Muscle of arm (tissue), 12 donors: Measurements from ENCODE around the gene CLRN1. TPM values are rescaled to one million over a fixed set of nuclear protein-coding genes. Genes with fewer than 3 reads are reported as not detected.
A peak's percentile ranks its signal among the peaks of the same experiment; 100 is the strongest.

ENCODE experiments used
- DNase-seq: peaks from one replicate; pipeline ENCODE4 v3.0.0-alpha.2; 2013
- polyA plus RNA-seq, 12 donors: library from polyadenylated mRNA; unstranded; fragments of 120-200 nt; gene quantifications; one replicate each; pipeline ENCODE4 v1.2.1, GENCODE V29; 2013; ENCODE audit not compliant: insufficient read length in 12 of 12

Gene CLRN1
- polyA plus RNA-seq, 12 donors = 0.25 to 0.99 (median 0.45) TPM; not detected in 3

GRCh38 chr3:150922611-150923010 lies 49.9 kb downstream of the CLRN1 start:
- no peak for DNase-seq

- DNase-seq = no peak
These were observed 51.3 kb downstream of the CLRN1 start for GRCh38 chr3:150921209-150921608.

- no peak for DNase-seq
These were observed 52.3 kb downstream of the CLRN1 start for GRCh38 chr3:150920236-150920635.

- no peak for DNase-seq
These were observed 54.6 kb downstream of the CLRN1 start for GRCh38 chr3:150917951-150918350.

GRCh38 chr3:150913133-150913922 lies 59.2 kb downstream of the CLRN1 start:
- peak; percentile 72 for DNase-seq

- no peak for DNase-seq
These were observed 60.0 kb downstream of the CLRN1 start for GRCh38 chr3:150912501-150912900.

GRCh38 chr3:150911771-150912170 lies 60.8 kb downstream of the CLRN1 start:
- DNase-seq = no peak

- DNase-seq = no peak
These were observed 66.1 kb downstream of the CLRN1 start for GRCh38 chr3:150906461-150906860.

- DNase-seq = no peak
These were observed 66.8 kb downstream of the CLRN1 start for GRCh38 chr3:150905746-150906145.

- DNase-seq = no peak
These were observed 67.2 kb downstream of the CLRN1 start, which contains the start of gene MINDY4B for GRCh38 chr3:150905339-150905738. Gene MINDY4B, minus strand, starts transcription at chr3:150905439. Its CDS starts 0 bp downstream, at chr3:150905439.

- no peak for DNase-seq
These were observed 69.5 kb downstream of the CLRN1 start for GRCh38 chr3:150902988-150903387.

- DNase-seq = no peak
These were observed 70.7 kb downstream of the CLRN1 start for GRCh38 chr3:150901793-150902192.

GRCh38 chr3:150899141-150899540 lies 73.4 kb downstream of the CLRN1 start:
- DNase-seq = no peak

- no peak for DNase-seq
These were observed 74.3 kb downstream of the CLRN1 start for GRCh38 chr3:150898046-150898754.

- DNase-seq = no peak
These were observed 74.9 kb downstream of the CLRN1 start for GRCh38 chr3:150897592-150897991.

GRCh38 chr3:150890831-150891230 lies 81.7 kb downstream of the CLRN1 start:
- DNase-seq = no peak

- DNase-seq = no peak
These were observed 82.2 kb downstream of the CLRN1 start for GRCh38 chr3:150890295-150890694.

- DNase-seq = no peak
These were observed 83.4 kb downstream of the CLRN1 start for GRCh38 chr3:150889106-150889505.

GRCh38 chr3:150887031-150887430 lies 85.5 kb downstream of the CLRN1 start:
- DNase-seq = no peak

- DNase-seq = no peak
These were observed 87.0 kb downstream of the CLRN1 start for GRCh38 chr3:150885535-150885934.

- DNase-seq = no peak
These were observed 93.4 kb downstream of the CLRN1 start for GRCh38 chr3:150878996-150879575.

- DNase-seq = no peak
These were observed 94.2 kb downstream of the CLRN1 start for GRCh38 chr3:150878290-150878689.

- no peak for DNase-seq
These were observed 95.2 kb downstream of the CLRN1 start for GRCh38 chr3:150877303-150877702.
